ENCODE data around the gene DLGAP1.

The DLGAP1 gene

DNA sequence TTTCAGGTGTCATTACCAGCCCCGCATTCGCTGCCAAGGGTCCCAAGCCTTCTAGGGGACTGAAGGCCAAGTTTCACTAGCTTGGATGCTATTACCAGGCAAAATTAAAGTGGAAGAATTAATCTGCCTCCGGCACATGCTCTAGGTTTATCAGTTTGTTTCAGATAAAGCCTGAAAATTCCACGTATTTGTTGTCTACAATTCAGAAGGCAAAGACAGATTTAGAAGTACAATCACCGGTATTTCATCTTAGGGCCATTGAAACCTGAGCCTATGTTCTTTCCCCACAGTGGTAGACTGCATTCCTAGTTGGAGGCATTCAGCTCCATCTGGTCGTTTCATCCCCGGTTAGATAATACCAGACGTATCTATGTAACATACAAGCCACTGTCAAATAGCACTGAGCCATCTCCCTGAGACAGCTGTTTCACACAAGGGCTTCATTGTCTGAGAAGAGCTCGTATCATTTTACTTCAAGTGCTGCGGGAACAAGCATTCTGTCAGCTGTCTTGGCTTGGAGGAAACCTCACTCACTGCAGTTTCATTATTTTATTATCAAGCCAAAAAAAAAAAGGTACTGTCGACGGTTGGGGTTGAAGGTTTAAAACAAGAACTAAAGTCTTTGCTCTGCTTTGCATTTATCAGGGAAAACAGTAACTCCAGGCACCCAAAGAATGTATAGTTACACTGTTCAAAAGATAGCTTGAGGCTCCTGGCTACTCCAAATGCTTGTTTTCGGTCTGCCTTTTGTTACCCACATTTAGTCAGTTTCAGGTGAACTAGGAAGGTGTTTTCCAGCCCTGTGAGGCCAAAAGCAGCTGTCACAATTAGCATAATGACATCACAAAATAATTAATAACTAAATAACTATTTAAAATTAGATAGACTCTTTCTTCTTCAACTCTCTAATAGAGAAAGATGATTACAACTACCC lies 928.4 kb downstream of the DLGAP1 start:
- no peak for DNase-seq (ENCODE audit: low read depth in 2 of 3, low spot score in 2 of 3)

DNA sequence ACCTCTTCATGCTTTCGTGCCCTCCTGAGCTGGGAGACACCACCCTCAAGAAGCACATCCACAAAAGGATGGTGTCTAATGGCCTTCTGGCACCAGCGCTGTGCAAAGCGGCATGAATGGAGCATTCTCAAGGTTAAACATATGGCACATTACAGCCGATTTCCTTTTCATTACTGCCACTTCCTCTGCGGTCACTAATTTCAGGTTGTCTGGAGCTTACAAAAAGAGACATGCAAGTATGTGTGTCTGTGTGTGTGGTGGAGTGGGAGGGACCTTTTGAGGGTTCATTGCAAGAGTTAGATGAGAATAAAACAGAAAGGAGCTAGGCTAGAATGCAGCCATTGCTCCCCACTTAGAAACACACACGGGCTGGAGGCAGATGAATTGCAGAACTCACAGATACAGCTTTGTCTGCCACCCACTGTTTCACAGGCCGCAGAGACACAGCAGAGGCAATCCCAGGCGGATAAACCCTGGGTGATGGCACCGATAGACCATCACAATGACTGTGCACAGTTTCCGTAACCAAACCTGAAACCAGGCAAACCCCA lies 929.2 kb downstream of the DLGAP1 start:
- DNase-seq (ENCODE audit: low read depth in 2 of 3, low spot score in 2 of 3) = peak in 2 of 3 experiments; percentile 3 to 4

DNA sequence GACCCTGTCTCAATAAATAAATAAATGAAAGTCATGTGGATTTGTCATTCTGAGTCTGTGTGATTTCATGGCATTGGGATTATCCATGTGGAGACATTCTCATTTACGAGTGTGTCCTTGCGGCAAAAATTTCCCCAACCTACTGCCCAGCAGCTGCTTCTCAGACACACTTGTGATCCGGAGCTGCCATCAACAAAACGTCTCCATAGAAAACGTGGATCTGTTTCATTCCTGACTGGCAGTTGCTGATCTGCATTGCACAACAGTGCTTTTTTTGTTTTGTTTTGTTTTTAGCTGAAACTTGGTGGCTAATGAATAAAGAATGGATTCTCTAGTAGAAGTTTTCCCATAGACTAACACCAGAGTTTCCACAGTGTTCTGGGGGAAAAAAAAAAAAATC lies 930.4 kb downstream of the DLGAP1 start:
- no peak for DNase-seq (ENCODE audit: low read depth in 2 of 3, low spot score in 2 of 3)

DNA sequence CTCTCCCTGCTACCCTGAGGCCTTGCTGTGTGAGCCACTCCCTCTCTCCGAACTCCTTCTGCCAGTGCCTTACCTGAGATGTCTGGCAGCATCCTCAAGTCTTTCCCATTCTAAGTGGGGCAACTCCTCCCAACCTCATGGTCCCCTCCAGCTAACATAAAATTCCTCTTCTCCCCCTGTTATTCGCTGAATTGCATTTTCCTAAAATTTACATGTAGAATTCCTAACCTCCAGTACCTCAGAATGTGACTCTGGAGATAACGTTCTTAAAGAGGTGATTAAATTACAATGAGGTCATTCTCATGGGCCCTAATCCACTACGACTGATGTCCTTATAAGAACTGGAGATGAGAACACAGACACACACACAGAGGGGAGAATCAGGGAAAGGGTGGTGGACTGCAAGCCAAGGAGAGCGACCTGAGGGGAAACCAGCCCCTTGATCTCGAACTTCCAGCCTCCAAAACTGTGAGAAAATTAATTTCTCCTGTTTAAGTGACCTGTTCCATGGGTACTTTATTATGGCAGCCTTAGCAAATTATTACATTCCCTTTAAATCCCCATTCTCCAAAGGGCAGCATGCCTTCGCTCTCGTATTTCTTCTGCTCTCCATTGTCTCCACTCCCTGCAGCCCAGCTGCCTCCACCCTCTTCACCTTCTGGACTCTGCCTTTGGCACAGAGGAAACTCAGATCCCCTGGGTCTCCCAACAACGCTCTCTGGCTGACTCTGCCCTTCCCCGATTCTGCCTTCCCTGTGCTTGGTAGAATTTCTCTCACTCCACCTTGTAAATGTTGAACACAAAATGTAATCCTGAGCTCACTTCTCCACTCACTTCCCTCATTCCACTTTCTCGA lies 934.6 kb downstream of the DLGAP1 start:
- DNase-seq (ENCODE audit: low read depth in 2 of 3, low spot score in 2 of 3) = no peak

DNA sequence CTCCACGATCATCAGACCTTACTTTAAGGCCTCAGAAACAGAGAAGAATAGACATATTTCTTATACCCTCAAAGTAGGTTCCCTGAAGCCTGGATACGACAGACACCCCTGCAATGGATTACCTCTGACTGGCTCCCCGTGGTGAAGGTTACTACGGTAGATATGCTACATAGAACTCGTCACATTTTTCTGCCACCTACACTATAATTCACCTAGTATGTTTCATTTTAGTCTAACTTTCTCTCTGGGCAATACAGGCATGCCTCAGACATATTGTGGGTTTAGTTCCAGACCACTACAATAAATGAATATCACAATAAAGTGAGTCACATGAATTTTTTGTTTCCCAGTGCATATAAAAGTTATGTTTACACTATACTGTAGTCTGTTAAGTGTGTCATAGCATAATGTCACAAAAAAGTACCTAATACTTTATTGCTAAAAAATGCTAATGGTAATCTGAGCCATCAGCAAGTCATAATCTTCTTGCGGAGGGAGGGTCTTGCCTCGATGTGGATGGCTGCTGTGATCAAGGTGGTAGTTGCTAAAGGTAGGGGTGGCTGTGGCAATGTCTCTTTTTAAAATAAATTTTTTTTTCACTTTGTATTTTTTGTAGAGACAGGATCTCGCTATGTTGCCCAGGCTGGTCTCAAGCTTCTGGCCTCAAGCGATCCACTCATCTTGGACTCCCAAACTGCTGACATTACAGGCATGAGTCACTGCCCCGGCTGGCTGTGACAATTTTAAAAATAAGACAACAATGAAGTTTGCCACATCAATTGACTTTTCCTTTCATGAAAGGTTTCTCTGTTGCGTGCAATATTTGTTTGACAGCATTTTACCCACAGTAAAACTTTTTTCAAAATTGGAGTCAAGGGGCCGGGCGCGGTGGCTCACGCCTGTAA lies 940.5 kb downstream of the DLGAP1 start:
- no peak for DNase-seq (ENCODE audit: low read depth in 2 of 3, low spot score in 2 of 3)

DNA sequence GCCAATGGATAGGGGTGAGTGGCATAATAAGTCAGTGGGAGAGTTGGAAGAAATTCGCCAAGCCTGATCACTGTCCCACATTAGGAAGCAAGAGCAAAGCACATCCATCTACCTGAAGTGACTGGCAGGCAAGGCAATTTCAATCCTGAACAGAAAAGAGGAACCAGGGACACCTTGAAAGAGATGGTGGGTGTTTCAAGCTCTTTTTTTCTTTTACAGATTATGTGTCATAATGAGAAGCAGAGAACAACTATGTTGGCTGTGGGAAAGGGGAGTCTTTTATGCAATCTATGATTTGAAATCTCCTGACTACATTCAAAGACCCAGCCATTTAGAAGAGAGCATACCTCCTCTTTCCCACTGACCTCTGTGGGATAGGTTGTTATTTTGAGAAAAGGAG lies 941.6 kb downstream of the DLGAP1 start:
- DNase-seq (ENCODE audit: low read depth in 2 of 3, low spot score in 2 of 3) = no peak

DNA sequence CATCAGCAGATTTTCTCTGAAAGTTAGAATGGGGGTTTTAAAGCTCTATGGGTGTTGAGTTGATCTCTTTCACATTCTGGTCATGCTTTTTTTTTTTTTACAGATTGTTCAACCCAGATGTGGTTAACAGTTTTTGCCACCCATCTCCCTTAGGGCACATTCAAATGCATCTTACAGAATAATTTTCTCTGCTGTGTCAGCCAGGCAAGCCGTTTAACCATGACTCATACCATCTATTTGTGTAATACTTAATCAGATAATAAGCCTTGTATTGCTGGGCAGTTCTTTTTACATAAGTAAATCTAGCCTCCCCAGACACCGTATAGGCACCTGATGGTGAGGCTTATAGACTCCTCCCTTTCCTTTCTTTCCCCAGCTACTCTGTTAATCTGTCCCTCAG lies 943.1 kb downstream of the DLGAP1 start:
- no peak for DNase-seq (ENCODE audit: low read depth in 2 of 3, low spot score in 2 of 3)

DNA sequence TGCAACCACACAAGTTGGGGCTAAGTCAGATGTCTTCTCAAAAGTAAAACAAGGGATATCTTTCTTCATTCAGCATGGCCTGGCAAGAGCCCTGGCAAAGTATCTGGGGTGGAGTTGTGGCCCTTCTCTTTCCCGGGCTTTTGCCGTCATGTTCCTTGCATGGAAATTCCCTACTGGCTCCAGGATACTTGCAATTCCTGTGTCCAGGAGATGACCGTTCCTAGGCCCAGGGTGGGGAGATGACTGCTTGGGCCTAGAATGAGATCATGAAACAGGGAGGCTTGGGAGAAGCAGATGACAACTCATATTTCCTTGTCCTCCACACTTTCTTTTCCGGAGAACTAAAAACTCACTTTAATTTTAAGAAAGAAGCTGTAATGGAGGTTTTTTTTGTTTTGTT lies 944.2 kb downstream of the DLGAP1 start:
- no peak for DNase-seq (ENCODE audit: low read depth in 2 of 3, low spot score in 2 of 3)

DNA sequence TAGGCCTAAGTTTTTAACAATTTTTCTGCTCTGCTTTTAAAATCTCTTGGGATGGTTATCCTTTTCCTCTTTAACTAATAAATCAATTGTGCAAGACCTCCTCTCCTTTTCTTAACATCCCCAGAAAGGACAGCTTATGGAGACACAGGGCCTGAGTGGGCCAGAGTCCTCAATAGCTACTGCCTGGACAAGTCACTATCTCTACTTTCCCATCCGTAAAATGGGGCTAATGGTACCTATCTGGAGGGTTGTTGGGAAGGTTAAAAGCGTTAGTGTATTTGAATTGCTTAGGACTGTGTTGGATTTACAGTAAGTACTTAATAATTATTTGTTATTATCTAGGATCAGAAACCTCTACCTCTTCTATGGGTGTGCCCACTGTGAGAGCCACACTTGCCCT lies 945.1 kb downstream of the DLGAP1 start:
- no peak for DNase-seq (ENCODE audit: low read depth in 2 of 3, low spot score in 2 of 3)

DNA sequence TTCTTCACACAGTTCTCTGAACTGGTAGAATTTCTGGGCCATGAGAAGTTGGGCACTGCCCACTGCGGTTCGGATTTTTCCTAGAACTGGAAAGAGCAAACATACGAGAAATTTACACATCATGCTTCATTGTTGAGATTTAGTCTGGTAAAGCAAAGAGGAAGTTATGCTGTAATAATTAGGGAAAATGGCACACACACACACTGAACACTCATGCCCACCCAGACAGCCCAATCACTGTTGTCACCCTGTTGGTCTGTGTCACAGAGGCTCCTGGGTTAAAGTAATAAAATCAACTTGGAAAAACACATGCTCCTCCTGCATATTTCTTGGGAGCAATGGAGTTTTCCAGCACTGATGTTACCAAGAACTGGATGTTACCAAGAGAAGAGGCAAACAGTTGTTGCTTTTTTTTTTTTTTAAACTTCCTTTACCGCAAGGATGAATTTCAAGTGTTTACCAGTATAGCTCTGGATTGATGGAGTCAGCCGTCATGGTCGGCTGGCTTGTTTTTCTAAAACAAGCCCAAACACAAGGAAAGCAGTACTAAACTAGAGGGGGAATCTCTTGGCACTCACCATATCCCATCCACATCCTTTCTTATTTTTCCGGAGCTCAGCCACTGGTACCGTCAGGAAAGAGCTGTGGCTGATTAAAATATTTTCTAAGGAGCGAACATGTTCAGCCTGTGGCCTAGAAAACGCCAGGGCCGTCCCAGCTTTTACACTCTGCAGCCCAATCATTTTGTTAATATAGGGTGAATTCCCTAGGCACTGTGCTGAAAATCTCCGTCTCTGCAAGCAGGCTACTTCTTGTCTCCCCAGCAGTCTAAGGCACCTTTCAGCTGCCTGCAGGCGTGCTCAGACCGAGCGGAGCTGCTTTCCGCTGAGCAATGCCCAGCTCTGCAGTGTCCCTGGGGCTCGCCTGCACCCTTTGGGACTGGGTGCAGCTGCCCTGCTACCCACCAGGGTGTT lies 946.2 kb downstream of the DLGAP1 start:
- DNase-seq (ENCODE audit: low read depth in 2 of 3, low spot score in 2 of 3) = no peak

DNA sequence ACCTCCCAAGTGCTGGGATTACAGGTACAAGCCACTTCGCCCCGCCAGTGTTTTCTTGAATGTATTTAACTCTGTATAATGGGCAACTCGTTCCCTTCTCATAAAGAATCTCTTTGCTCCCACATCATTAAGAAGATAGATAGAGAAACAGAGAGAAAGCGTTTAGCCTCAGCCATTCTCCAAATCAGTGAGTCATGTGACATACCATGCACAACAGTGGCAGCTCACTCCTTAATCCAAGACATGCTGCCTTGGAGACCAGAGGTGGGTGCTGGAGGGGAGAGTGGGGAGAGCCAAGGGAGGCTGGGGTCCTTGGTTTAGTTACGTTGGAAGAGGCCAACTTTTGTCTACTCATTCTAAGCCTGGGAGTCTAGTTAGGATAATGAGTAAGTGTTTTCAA lies 950.5 kb downstream of the DLGAP1 start:
- DNase-seq (ENCODE audit: low read depth in 2 of 3, low spot score in 2 of 3) = no peak

DNA sequence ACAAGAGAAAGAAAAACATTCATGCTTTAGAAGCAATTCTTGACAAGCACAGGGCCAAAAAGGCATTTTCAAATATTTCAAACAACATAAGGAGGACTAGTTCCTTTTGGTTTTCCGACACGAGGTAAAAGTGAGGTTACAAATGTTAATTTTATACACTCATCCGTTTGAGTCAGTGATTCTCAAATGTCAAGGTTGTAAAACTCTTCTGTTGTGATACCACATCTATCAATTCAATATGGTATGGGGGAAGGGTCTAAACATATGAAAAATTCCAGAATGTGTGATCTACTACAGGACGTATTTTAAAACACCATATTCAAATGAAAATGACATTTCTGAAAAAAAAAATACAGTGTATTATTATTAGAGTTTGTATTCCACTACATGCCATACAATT lies 952.5 kb downstream of the DLGAP1 start:
- no peak for DNase-seq (ENCODE audit: low read depth in 2 of 3, low spot score in 2 of 3)

DNA sequence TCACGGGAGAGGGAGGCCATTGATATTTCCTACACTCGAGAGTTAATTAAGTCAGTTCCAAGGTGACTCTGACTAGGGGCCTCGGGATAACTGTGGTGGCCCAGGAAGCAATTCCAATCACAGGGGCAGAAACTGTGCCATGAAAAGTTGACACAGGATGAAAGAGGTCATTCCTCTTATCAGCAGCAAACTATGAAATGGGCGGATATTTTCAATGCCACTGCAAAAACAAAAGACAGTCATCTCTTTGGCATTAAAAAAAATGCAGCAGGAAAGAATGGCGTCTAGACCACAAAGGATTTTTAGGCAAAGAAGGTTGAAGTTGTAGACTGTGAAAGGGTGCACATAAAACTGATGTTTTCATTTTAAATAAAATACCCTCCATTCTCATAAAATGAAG lies 955.1 kb downstream of the DLGAP1 start:
- DNase-seq (ENCODE audit: low read depth in 2 of 3, low spot score in 2 of 3) = no peak

DNA sequence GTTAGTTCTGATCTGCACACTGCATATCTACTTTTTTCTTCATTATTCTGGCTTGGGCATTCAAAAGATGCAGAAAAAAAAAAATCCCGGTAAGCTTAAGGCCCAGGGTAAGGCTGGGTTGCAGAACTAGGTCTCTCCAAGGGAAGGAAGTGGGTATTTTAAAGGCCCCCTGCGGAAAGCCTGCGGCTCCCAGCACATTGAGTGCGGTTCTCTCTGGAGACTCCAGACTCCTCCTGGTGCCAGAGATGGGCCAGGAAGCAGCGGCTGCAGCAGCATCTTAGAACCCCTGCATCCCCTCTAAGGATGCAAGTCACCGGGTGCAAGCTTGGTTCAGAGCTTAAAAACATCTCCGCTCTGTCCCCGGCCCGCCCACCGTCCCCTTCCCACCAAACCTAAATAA lies 955.6 kb downstream of the DLGAP1 start:
- no peak for DNase-seq (ENCODE audit: low read depth in 2 of 3, low spot score in 2 of 3)

DNA sequence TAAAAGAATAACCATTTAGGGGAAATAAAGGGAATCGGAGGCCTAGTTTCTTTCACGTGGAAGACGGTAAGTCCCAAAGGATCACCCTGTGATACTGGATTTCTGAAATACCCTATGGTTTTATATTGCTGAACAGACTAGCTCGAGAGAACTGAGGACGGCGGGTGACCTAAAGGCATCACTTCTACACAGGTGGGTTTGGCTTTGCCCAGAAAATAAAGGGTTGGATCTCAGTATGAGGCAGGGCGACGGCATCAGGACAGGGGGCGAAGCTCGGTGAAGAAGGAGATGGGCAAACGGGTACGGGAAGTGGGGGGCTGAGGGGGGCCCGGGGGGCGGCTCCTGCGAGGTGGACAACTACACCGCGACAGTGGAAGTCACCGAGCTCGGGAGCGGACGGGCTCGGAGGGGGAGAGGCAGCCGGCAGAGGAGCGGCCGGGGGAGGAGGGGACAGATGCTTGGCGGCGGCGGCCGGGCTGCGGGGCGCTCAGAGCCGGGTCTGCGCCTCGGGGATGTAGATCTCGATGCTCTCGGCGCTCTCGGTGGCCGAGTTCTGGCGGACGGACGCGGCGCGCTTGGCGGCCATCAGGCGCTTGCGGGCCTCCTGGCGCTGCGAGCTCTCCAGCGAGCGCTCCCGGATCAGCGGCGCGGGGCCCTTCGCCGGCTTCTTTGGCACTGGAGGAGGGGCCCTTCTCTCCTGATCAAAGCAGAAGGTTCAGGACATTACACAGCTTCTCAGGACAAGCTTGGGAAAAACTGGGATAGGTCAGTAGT lies 956.2 kb downstream of the DLGAP1 start:
- DNase-seq (ENCODE audit: low read depth in 2 of 3, low spot score in 2 of 3) = no peak

DNA sequence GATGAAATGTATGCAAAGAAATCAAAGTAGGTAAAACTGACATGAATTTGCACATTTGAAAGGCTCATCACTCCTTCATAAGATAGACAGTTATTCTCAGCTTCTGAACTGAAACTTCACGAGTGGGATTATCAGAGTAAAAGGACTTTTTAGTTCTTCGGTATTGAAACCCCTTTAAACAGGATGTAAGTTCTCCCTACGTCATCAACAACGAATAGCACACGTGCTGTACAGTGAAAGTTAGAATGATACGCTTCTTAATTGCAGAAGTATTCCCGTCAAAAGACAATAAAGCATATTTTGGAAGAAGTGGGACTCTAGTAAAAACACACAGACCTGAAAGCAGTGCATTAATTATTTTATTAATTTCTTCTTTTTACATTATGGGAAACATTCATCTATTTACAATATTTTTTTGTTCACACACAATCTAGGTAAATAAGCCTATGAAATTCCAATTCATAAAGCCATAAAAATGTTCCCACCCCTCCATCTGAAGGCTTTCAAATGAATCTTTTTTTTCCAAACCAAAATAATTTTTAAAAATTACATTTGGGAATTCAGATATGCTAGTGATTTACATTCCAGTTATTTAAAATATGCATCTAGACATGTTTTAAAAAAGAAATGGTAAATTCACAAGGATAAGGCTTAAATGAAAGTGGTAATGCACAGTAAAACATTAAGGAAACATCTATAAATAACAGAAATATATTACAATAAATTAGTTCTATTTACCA lies 959.2 kb downstream of the DLGAP1 start:
- no peak for DNase-seq (ENCODE audit: low read depth in 2 of 3, low spot score in 2 of 3)

DNA sequence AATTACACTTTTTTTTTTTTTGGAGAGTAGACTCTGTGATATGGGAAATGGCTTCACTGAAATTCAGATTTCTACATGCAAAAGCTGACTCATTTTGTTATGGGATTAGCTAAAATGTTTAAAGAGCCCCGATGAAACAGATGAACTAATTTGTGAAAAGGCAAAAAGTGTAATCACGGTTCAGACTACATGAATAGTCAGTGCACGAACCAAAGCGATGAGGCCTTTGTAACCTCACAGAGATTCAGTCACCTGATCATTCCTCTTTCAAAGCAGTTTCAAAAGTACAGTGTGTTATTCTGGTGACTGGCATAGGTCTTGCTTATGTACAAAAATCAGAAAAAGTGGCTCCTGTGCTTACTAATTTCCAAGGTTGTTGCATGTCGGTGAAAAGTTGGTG lies 960.5 kb downstream of the DLGAP1 start:
- DNase-seq (ENCODE audit: low read depth in 2 of 3, low spot score in 2 of 3) = no peak

DNA sequence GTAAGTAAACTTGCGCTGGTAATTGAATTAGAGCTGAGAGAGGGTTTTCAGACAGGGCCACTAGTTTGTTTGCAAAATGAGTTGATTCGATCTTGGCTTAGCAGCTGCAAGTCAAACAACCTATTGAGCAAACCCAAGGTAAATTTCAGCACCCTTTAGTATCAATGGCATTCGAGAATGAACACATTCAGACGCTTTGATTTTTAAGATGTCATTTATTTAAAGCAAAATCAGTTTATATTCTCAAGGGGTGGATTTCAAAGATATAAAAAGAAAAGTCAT lies 960.9 kb downstream of the DLGAP1 start:
- DNase-seq (ENCODE audit: low read depth in 2 of 3, low spot score in 2 of 3) = no peak
